SU-DHL-6 (cell line): ENCODE measurements around the gene ADGRB3.

Source experiments
- CTCF ChIP-seq: fragments of 200-600 bp; sonication (generic); IDR thresholded peaks from one replicate; pipeline ENCODE4 v1.5.1; 2017; ENCODE audit warnings: antibody characterized with exemption, mild to moderate bottlenecking, low read length, moderate library complexity; ENCODE audit not compliant: insufficient read depth, poor library complexity, severe bottlenecking
- EZH2phosphoT487 ChIP-seq: fragments of 200-600 bp; sonication (generic), shearing (Covaris generic); conservative IDR thresholded peaks from 2 replicates; pipeline ENCODE4 v1.6.1; 2018; ENCODE audit warnings: mild to moderate bottlenecking, antibody characterized with exemption, low read length, moderate library complexity, mixed read lengths

GRCh38 chr6:68735866-68736265 lies 100.8 kb downstream of the ADGRB3 start:
- TF ChIP-seq CTCF: no peak
- no peak for TF ChIP-seq EZH2phosphoT487
